Activated CD4-positive, alpha-beta T cell treated with anti-CD3 and anti-CD28 coated beads, Interleukin-2, Interleukin-6, amounts not matched to agents 100 ng/mL and 50 ng/mL, durations not matched to agents 16 hours and 8 hours (primary cell): ENCODE data around the gene FGFBP3.

Source experiments
- DNase-seq: peaks from one replicate; pipeline ENCODE4 v3.0.0-alpha.2; 2020

The FGFBP3 gene, protein sequence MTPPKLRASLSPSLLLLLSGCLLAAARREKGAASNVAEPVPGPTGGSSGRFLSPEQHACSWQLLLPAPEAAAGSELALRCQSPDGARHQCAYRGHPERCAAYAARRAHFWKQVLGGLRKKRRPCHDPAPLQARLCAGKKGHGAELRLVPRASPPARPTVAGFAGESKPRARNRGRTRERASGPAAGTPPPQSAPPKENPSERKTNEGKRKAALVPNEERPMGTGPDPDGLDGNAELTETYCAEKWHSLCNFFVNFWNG

DNA sequence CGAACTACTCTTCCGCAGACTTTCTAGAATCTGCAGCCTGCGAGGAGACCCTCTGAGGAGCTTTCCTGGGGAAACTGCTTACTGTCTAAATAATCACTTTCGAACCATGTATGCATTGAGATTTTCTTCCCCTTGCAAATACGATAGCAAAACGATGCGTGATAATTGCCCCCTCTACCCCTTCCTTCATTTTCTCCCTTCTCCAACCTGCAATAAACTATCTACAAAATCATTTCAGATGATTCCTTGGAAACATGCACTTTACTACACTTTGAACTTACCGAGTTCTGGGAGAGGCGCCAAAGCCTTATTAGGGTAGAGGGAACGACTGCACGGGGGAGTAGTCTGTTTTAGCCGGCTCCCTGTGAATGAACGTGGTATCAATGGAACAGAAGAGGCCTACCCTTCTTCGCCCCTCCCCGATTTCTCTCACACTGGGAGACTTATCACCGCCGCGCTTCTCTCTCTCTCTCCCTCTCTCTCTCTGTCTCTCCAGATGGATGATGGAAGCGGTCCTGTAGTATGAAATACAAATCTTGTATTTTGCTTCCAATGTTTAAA, at the start of gene FGFBP3:
FGFBP3 (minus strand) TSS at position 370 of the 561 bp plus-strand sequence. CDS start 517 bp downstream, outside the sequence.
- DNase-seq = peak; percentile 58

DNA sequence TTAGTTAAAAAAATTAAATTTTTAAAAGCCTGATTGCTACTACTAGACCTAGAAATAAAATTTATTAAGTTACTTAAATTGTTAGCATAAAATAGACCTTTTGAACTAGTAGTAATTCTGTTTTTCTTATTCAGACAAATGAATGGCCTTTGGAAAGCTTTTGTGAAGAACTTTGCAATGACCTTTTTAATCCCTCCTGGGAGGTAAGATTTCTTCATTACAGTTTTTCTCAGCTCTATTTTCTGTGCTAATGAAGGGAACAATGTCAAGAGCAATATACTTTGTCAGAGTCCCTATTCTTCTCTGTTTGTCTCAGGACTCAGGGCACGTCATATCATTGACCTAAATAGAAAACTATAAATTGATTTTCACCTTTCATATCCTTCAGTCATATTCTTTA, 47.8 kb upstream of the FGFBP3 start:
- DNase-seq = no peak

DNA sequence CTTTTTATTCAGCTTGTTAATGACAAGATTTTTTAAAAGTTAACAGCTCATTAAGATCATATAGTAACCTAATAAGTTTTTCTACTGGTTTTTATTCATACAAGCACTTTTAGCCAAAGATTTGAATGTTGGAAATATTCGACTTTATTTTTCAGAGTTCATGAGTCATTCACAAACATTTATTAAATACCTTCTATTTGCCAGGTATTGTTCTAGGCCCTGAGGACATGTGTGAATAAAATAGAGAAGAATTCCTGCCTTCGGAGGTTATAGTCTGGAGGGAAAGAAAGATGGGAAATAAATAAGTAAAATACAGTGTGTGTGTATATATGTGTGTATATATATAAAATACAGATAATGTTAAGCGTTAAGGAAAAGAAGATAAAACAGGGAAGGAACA, 45.8 kb upstream of the FGFBP3 start:
- no peak for DNase-seq

DNA sequence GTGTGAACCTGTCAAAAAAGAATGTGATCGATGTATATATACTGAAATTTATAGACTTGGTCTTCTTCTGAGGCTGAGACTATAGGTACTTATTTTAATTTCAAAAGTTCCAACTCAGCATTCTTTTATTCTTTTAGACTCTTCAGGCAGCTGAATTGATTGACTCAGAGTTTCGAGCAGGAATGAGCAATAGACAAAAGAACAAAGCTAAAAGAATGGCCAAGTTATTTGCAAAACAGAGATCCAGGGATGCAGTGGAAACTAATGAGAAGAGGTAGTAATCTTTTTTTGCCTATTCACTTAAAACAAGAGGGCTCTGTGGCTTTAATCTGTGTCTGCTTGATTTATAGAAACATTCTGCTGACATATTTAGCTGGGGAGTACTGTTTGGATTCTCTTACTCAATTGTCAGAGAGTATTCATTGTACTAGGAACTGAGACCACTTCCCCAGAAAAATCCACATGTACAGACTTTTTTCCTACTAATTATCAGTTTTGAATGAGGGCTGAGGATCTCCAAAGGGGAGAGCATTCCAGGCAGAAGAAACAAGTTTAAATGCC, 44.4 kb upstream of the FGFBP3 start:
- DNase-seq = no peak

DNA sequence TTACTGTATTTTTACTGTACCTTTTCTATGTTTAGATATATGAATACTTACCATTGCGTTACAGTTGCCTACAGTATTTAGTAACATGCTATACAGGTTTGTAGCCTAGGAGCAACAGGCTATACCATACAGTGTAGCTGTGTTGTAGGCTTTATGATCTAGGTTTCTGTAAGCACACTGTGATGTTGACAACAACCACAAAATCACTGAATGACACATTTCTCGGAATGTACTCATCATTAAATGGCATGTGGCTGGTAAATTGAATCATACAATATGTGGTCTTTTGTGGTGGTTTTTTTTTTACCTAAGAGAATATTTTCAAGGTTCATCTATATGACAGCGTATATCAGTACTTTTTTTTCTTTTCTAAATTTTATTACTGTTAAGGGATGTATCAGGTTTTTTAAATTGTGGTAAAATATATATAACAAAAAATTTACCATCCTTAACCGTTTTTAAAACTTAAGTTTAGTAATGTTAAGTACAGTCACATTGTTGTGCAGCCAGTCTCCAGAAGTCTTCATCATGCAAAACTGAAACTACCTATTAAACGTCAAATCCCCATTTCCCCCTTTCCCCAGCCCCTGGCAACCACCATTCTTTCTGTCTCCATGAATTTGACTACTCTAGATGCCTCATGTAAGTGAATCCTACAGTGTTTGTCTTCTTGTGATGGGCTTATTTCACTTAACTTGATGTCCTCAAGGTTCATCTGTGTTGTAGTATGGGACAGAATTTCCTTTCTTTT, 35.8 kb upstream of the FGFBP3 start:
- DNase-seq = peak; percentile 88

DNA sequence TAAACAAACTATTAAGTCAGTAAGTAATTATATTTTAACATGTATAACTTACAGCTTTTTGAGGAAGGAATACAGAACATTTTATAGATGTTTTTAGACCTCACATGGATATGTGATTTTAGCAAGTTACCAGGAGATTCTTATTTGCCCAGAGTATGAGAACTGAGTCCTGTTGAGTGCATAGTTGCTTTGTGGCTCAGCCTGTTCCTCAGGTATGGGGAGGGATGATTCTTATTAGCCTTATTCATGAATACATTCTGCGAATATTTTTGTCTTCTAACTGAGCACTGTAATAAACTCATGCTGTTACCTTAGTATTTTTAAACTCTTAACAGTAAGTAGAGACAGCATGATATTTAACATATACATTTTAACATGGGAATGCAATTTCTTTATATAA, 32.1 kb upstream of the FGFBP3 start:
- DNase-seq = no peak

DNA sequence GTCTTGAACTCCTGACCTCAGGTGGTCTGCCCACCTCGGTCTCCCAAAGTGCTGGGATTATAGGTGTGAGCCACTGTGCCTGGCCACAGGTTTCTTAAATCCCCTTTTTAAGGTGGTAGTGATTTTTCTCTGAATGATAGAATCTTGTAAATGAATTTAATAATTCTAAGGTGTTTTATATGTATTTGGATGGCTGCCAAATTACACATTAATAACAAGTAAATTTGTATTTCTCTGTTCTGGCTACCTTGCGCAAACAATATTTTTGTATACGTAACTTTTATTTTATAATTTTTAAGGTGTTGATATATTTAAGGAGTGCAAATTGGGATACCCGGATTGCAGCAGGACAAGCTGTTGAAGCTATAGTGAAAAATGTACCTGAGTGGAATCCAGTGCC, 30.4 kb upstream of the FGFBP3 start:
- no peak for DNase-seq

DNA sequence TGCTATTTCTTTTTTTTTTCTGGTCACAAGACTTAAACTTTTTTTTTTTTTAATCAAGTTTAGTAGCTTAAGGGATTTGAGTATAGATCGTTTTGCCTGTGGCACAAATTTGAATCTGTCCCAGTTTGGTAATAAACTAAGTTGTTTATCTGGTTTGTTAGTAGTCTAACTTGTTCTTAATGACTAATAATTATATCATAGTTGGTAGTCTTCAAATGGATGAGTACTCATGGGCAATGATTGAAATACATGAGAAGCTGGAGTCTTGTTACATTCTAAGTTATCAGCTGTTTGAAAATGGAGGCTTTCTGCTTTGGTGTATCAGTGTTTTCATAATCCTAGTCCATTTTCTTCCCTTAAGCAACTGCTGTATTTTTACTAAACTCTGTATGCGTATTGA, 26.6 kb upstream of the FGFBP3 start:
- no peak for DNase-seq

DNA sequence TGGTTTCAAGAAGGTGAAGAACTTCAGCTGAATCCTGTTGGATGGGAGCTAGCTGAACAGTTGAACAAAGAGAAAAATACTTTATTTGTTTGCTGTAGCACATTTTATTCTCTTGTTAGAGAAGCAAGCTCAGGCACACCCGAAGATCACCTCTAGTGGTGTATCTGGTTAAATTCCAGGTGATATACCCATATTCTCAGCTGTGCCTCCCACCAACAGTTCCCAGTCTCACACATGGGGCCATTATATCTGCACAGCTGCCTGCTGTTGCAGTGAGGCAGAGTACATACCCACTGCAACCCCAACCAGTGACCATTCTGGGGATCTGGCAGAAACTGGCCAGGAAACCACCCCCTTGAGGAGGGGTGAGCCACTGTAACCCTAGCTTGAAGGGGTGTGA, 23.5 kb upstream of the FGFBP3 start:
- no peak for DNase-seq

DNA sequence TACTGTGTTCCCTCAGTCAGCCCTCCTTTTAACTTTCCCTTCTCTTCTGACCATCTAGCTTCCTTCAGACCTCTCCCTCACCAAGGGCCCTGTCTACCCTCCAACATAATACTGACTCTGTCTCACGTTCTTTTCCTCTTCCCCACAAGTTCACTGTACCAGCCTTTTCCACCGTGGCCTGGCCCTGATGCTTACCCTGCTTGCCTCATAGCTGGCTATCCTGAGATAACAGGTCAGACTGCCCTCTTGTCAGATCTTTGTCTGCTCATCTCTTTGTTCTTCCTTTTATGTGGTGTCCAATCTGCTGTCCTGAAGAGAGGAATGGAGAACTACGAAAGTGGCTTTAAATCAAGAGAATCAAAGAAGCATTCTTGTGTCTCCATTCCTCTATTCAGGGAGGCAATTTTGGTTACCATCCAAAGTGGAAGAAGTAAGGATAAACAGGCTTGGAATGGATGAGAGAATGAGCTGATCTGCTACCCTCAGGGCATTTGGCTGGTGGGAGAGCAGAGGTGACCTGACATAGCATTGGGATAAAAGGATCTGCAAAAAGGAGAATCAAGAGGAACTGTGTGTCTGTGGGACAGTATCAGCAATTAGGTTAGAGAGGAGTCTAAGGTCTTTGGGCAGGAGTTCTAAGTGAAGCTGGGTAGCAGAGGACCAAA, 22.4 kb upstream of the FGFBP3 start:
- DNase-seq = no peak

DNA sequence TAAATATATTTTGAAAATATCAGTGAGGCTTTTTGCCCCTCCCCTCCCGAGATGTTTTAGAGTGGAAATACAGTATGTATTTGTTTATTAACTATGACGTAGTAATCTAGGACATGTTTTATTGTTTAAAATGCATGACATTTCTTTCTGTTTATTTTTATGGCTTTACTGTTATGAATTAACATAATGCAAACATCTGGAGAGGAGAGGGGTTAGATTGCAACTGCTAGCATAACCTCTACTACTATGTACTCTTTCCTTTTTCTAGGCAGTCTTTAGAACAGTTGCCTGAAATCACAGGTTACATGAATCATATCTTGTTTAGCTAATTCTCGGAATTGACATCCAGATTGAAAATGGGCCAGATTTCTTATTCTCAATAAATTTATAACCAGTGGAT, 21.7 kb upstream of the FGFBP3 start:
- DNase-seq = no peak

DNA sequence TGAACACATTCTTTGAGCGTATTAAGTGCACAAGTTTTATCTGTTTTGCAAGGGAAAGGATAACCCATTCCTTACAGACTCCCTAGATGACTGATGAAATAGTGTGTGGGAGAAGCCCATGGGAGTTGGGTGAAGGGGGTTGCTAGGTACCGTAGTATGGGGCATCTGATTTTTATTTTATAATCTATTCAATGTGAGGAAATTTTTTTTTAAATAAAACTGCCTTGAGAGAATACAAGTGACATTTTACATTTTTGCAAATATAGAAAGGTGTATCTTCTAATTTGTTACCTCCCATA, 15.7 kb upstream of the FGFBP3 start:
- DNase-seq = no peak

DNA sequence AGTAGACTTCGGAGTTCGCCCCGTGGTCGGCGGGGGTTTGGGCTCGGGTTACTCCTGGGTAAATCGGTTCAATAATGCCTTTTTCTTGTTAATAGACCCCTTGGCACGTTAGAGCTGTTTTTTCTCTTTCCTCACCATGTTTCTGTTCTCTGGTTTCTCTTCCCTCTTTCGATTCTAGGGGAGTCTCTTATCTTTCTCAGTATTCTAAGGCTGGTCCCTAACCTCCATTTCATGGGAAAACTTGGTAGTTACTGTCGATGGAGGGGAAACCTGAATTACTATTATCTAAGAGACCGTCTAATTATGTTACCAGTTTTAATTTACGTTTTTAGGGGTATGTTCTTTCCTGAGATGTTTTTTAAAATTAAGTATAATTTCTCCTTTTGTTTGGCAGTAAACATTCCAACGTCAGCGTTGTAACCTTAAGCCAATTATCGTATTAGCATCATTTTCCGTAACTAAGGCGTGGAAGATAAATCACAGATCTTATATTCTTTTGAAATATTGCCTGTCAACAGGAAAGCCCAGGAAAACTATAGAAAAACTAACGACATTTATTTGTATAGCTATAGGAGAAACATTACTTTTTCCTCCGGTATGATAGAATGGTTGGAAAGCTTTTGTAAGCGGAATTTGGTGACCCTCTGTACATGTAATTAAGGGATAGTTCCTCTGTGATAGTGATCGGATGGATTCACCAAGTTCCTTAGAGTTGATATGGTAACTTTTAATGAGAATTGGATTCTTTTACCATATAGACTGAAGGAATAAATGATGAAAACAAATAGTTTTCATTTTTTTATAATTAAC, 15.1 kb upstream of the FGFBP3 start:
- no peak for DNase-seq

DNA sequence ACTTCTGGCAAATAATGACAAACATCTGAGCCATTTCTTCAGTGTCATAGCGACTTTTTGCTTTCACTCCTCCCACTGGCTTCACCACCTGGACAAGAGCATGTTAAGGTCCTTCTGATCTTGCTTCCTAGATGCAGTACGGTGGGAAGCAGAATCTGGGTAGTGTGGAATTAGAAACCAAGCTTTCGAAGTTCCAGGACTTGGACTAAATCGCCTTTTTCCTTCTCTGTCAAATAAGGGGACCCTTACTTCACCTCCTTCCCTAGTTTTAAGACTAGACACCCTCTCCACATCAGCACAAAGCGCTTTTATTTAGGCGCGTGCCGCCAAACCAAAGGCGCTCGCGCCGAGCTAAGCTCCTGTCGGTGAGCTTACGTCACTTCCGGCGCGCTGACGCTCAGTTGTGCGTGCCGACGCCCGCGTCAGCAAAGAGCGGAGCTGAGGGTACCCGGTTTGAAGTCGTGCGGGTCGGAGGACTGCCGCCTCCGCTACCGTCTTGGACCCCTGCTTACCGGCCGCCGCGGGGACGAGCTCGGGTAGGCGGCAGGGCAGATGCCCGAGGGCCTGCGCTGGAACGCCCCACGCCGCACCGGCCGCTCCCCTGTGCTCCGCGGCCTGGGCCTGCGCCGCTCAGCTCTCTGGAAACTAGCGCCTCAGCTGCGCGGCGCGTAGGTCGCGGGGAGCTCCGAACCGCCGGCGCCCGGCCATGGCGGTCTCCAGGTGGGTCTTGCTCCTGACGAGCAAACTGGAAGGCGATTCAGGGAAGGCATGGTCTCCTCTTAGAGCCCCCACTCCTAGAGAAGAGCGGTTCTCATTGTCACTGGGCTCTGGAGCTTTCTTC, 14.3 kb upstream of the FGFBP3 start, which contains the start of gene BTAF1:
BTAF1 (plus strand) TSS at position 400 of the 841 bp plus-strand sequence; CDS start at position 707, 307 bp downstream.
- DNase-seq = peak; percentile 95

DNA sequence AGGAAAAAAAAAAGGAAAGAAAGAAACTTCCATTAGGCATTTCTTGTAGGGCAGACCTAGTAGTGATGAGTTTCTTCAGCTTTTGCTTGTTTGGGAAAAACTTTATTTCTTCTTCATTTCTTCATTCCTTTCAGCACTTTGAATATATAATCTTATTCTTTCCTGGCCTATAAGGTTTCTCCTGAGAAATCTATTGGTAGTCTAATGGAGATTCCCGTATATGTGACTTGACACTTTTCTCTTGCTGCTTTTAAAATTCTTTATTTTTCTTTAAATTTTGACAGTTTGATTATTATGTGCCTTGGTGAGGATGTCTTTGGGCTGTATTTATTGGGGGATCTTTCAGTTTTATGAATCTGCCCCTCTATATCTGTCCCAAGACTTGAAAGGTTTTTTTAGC, 10.4 kb upstream of the FGFBP3 start:
- no peak for DNase-seq

DNA sequence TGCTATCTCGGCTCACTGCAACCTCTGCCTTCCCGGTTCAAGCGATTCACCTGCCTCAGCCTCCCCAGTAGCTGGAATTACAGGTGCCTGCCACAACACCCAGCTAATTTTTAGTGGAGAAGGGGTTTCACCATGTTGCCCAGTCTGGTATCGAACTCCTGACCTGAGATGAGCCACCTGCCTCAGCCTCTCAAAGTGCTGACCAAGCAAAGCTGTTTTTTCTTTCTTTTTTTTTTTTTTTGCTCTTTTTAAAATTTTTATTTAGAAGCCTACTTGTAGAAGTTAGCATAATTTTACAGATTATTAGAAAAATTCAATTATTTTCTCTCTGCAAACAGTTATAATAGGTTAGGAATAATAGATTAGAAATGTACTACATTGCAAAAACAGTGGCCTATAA, 1.2 kb upstream of the FGFBP3 start:
- DNase-seq = no peak

DNA sequence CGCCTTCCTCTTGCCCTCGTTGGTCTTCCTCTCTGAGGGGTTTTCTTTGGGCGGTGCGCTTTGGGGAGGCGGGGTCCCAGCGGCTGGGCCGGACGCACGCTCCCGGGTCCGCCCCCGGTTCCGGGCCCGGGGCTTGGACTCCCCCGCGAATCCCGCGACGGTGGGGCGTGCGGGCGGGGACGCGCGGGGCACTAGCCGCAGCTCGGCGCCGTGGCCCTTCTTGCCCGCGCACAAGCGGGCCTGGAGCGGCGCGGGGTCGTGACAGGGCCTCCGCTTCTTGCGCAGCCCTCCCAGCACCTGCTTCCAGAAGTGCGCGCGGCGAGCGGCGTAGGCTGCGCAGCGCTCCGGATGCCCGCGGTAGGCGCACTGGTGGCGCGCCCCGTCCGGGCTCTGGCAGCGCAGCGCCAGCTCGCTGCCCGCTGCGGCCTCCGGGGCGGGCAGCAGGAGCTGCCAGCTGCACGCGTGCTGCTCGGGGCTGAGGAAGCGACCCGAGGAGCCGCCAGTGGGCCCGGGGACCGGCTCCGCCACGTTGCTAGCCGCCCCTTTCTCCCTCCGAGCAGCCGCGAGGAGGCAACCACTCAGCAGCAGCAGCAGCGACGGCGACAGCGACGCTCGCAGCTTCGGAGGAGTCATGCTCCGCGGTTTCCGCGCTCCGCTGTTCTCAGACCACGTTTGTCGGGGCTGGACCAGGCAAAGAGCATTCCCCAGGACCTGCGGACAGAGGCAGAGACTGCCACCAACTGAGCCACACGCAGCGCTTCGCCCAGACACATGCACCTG, 759 bp downstream of the FGFBP3 start:
- peak; percentile 85 for DNase-seq

DNA sequence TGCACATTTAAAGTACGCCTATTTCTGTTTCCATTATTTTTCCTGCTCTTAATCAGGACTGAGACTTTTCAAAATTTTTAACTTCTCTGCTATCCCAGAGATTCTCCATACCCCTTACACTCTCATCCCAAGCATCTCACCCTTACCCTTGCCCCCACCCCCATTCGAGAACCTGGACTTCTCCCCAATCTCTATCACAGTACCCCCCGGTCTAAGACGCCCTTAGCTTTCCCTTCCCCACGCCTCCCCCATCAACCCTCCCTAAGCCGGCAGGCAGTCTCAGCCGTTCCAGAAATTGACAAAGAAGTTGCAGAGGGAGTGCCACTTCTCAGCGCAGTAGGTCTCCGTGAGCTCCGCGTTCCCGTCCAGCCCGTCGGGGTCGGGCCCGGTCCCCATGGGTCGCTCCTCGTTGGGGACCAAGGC, 1.4 kb downstream of the FGFBP3 start:
- no peak for DNase-seq

DNA sequence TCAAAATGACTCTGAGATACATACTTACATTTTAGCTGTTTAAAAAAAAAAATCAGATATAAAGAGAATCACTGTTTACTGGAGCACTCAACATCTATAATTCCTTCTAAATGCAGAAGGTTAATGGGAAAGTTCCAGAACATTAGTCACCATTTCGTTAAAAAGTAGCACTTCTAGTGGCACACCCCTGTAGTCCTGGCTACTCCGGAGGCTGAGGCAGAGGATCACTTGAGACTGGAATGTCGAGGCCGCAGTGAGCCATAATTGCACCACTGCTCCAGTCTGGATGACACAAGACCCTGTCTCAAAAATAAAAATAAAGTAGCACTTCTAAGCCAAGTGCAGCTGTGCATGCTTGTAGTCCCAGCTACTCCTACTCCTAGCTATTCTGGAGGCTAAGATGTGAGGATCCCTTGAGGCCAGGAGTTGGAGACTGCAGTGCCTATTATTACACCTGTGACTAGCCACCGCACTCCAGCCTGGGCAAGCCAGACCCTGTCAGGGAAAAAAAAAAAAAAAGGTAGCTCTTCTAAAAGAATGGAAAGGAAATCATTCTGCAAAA, 2.2 kb downstream of the FGFBP3 start:
- no peak for DNase-seq
